ENCODE data around the gene RPS28. TPM values are rescaled to one million over a fixed set of nuclear protein-coding genes. Genes with fewer than 3 reads are reported as not detected.

The RPS28 gene
- total RNA-seq, 2 experiments from 2014 or later: 1,994 to 2,316 TPM

DNA sequence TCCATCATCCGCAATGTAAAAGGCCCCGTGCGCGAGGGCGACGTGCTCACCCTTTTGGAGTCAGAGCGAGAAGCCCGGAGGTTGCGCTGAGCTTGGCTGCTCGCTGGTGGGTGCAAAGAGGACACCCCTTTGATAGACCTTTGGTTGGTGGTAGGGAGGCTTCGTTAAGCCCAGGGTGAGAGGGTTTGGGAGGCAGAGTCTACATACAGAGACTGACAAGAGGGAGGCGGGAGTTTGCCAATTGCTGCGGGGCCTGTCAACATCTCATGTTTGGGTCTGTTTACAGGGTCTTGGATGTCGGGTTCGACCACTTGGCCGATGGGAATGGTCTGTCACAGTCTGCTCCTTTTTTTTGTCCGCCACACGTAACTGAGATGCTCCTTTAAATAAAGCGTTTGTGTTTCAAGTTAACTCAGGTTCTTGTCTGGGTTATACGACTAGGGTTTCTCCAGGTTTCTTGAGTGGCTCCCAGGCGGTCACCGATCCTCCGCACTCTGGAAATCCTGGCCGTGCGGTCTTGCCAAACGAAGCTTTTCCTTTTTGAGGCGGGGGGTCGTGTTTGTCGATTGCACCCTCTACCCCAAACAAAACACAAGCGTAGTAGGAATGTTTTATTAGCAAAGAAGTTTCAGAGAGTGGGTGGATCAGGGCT lies 816 bp downstream of the RPS28 start:
- DNase-seq (no peak), ATAC-seq (peak; percentile 2)
- Mint-ChIP-seq H3K36me3 (ENCODE audit: low read depth) (peaks cover 32% of the 10 kb centered on the region), H3K27me3 (no peaks in the 10 kb centered on the region), H3K4me3 (peak overlapping the region; percentile 97), H3K4me1 (peaks cover 22% of the 10 kb centered on the region), H3K9me3 (ENCODE audit: low read depth) (no peaks in the 10 kb centered on the region), H3K27ac (peak overlapping the region; percentile 97)
- intact Hi-C loops (cut with DNase I, micrococcal nuclease): loop anchor here (1.0 to 5.0 kb wide), 12 partner anchors 14 to 380 kb away; partner anchors contain the start of genes CD320 (in 2 of the 2), RAB11B (in 2 of the 2), TIMM44 (in 2 of the 2) and CERS4 (in 1 of the 2)
- POLR2A ChIA-PET: no interaction called here
- CTCF ChIA-PET: interaction anchor here (0.6 to 4.0 kb wide), 3 partner anchors 11 to 1957 kb away, joined by 3 to 20 read pairs (median 14); no protein-coding TSS in a partner anchor

DNA sequence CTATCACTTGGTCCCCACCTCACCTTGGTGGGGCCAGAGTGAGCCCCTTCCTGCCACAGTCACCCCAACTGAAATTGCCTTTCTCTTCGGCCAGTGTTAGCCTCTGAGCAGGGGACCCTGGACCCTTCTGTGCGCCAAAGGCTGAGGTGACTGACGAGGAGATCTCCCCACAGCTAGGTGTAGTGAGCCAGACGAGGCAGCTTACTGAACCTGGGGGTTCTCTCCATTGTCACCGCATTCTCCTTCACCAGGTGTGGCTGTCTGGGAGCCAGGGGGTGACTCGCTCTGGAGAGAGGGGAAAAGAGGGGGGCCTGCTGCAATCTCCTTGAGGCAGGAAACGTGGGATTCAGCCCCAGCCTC lies 1.3 kb downstream of the RPS28 start:
- POLR2A ChIA-PET: no interaction called here
- Mint-ChIP-seq H3K4me1 (peaks cover 22% of the 10 kb centered on the region), H3K36me3 (ENCODE audit: low read depth) (peaks cover 32% of the 10 kb centered on the region), H3K4me3 (peak overlapping the region; percentile 97), H3K27ac (peak overlapping the region; percentile 97), H3K27me3 (no peaks in the 10 kb centered on the region), H3K9me3 (ENCODE audit: low read depth) (no peaks in the 10 kb centered on the region)
- intact Hi-C loops (cut with DNase I, micrococcal nuclease): loop anchor here in 1 of 2 experiments (5.0 kb wide), 1 partner anchor 380 kb away; the partner anchor contains the start of gene TIMM44
- DNase-seq: no peak
- CTCF ChIA-PET: interaction anchor here (0.6 to 4.0 kb wide), 3 partner anchors 12 to 31 kb away, joined by 3 to 20 read pairs (median 14); no protein-coding TSS in a partner anchor
- ATAC-seq: no peak

DNA sequence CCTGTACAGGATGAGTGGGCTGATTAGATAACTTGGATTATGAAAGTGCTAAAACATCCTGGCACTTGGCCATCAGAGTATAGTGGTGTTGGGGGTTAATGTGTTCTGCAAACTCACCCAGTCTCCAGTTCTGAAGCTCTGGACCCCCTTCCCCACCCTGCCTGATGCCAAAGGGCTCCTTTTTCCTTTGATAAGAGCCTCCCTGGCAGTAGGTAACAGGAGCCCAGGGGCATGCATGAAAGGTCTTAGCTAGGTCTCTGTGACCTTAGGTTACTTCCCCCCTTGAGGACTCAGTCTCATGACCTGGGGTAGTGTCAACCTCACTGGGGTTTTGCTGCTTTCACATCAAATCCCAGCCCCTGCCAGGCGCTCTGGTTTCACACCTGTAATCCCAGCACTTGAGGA lies 2.5 kb downstream of the RPS28 start:
- ATAC-seq (no peak), DNase-seq (no peak)
- H3K36me3 Mint-ChIP-seq (ENCODE audit: low read depth): peaks cover 32% of the 10 kb centered on the region
- no peaks in the 10 kb centered on the region for H3K27me3 Mint-ChIP-seq
- peaks cover 22% of the 10 kb centered on the region for H3K4me1 Mint-ChIP-seq
- no peak overlapping the region for H3K27ac Mint-ChIP-seq
- H3K4me3 Mint-ChIP-seq: peak overlapping the region; percentile 97
- intact Hi-C loops (cut with DNase I, micrococcal nuclease): loop anchor here in 1 of 2 experiments (5.0 kb wide), 1 partner anchor 381 kb away; the partner anchor contains the start of gene TIMM44
- H3K9me3 Mint-ChIP-seq (ENCODE audit: low read depth): no peaks in the 10 kb centered on the region
- POLR2A ChIA-PET: interaction anchor here (0.6 kb wide), 2 partner anchors 17 to 50 kb away, joined by 3 to 5 read pairs; no protein-coding TSS in a partner anchor
- CTCF ChIA-PET: interaction anchor here (0.5 to 3.8 kb wide), 6 partner anchors 11 to 505 kb away, joined by 3 to 20 read pairs (median 4); partner anchors contain the start of gene MYO1F

DNA sequence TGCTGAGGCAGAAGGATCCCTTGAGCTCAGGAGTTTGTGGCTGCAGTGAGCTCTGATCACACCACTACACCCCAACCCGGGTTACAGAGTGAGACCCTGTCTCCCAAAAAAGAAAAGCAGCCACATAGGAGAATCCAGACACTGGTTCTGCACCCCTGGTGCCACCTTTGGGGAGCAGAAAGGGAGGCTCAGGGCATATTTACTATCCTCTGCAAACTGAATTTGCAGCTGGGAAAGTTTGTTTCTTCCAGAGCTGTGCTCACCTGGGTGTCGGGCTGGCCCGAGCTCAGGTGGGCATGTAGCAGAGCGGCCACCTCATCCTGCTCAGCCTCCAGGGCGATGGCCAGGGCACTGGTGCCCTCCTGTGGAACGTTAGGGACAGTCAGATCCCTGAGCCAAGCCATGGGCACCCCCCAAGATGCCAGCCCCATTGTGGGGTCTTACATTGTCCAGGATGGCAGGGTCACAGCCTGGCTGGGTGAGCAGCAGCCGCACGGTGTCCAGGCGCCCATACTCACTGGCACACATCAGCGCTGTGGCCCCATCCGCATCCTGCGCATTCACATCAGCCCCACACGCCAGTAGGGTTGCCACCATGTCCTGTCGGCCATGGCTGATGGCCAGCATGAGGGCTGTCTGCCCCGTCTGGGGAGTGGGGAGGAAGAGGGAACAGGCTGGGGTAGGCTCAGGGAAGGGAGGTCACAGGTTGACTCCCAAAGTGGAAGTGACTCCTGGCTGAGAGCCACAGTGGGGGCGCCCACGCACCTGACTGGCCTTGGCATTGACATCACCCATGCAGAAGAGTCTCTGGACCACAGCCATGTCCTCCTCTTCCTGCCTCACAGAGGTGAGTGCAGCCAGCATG lies 3.1 kb downstream of the RPS28 start:
- no peaks in the 10 kb centered on the region for H3K9me3 Mint-ChIP-seq (ENCODE audit: low read depth)

DNA sequence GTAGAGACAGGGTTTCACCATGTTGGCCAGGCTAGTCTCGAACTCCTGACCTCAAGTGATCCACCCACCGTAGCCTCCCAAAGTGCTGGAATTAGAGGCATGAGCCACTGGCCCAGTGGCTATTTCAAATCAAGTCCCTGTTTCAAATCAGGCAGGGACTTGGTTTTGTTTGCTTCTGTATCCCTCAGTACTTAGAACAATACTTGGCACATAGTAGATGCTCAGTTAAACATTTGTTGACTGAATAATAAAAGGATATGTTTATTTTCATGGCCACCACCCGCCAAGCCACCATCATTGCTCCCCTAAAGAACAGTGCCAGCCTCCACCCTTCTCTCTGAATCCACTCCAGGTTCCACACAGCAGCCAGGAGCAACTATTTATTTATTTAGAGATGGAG lies 4.2 kb downstream of the RPS28 start:
- peaks cover 12% of the 10 kb centered on the region for H3K4me1 Mint-ChIP-seq
- H3K27me3 Mint-ChIP-seq: no peaks in the 10 kb centered on the region
- ChIA-PET CTCF (interaction anchor here (0.6 to 1.1 kb wide), 2 partner anchors 28 to 74 kb away, joined by 3 to 4 read pairs; no protein-coding TSS in a partner anchor), POLR2A (no interaction called here)
- intact Hi-C loops (cut with DNase I, micrococcal nuclease): no loop called here
- DNase-seq (no peak), ATAC-seq (no peak)
- peaks cover 28% of the 10 kb centered on the region for H3K36me3 Mint-ChIP-seq (ENCODE audit: low read depth)
- H3K4me3 Mint-ChIP-seq: no peak overlapping the region
- H3K27ac Mint-ChIP-seq: no peak overlapping the region
- no peaks in the 10 kb centered on the region for H3K9me3 Mint-ChIP-seq (ENCODE audit: low read depth)

More for the DNA sequence above, 3.1 kb downstream of the RPS28 start:
- peaks cover 32% of the 10 kb centered on the region for H3K36me3 Mint-ChIP-seq (ENCODE audit: low read depth)
- ChIA-PET POLR2A (no interaction called here), CTCF (interaction anchor here (0.5 to 3.8 kb wide), 4 partner anchors 11 to 505 kb away, joined by 3 to 20 read pairs (median 4); no protein-coding TSS in a partner anchor)
- H3K27me3 Mint-ChIP-seq: no peaks in the 10 kb centered on the region
- peaks cover 20% of the 10 kb centered on the region for H3K4me1 Mint-ChIP-seq
- H3K4me3 Mint-ChIP-seq: peak overlapping the region; percentile 97
- DNase-seq: no peak
- ATAC-seq: no peak
- no peak overlapping the region for H3K27ac Mint-ChIP-seq
- intact Hi-C loops (cut with DNase I, micrococcal nuclease): loop anchor here in 1 of 2 experiments (5.0 kb wide), 1 partner anchor 382 kb away; the partner anchor contains the start of gene TIMM44

DNA sequence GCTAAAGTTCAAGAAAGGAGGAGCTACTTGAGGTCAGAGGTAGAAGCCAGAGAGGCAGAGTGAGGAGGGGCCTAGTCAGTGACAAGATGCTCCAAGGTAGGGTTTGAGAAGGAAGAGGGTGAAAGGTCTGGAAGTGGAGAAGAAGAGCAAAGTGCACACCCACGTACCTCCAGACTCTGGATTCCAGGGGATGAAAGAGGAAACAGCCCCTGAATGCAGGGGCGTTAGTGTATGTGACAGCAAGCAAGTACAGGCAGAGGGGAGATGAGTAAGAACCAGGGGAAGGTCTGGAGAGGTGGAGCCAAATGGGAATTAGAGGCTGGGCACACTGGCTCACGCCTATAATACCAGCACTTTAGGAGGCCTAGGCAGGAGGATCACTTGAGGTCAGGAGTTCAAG lies 8.7 kb downstream of the RPS28 start:
- Mint-ChIP-seq H3K36me3 (ENCODE audit: low read depth) (no peaks in the 10 kb centered on the region), H3K4me3 (no peak overlapping the region), H3K4me1 (peaks cover 2% of the 10 kb centered on the region), H3K27ac (no peak overlapping the region), H3K27me3 (peaks cover 7% of the 10 kb centered on the region), H3K9me3 (ENCODE audit: low read depth) (no peaks in the 10 kb centered on the region)
- ChIA-PET POLR2A (no interaction called here), CTCF (no interaction called here)
- ATAC-seq (no peak), DNase-seq (no peak)
- intact Hi-C loops (cut with DNase I, micrococcal nuclease): no loop called here

DNA sequence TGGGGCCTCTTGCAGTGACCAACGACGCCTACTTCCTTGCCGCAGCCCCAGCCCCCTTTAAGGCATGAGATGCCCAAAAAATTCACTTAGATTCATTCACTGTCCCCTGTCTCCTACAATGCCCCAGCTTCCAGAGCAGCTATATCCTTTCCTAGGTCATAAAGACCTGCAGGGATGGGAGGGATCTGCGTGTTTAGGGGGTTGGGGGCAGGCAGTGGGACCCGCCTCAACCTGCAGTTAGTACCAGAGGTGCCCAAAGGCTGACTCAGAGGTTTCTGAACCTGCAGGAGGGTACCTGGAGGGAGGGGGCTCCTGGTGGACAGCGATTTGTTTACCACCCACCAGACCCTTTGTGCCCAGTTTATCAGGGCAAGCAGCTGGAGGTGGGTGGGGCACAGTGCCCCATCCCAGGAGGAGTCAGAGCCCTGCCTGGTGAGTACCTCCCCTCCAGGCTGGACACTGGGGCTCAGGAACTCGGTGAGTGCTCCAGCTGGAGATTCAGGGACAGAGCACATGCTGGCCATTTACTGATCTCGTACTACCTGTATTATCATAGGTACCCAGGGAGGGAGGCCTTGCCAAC lies 10.1 kb downstream of the RPS28 start:
- Mint-ChIP-seq H3K27ac (no peak overlapping the region), H3K4me3 (no peak overlapping the region), H3K36me3 (ENCODE audit: low read depth) (no peaks in the 10 kb centered on the region), H3K4me1 (peaks cover 8% of the 10 kb centered on the region), H3K27me3 (peaks cover 12% of the 10 kb centered on the region), H3K9me3 (ENCODE audit: low read depth) (no peaks in the 10 kb centered on the region)
- ATAC-seq (no peak), DNase-seq (no peak)
- intact Hi-C loops (cut with DNase I, micrococcal nuclease): no loop called here
- ChIA-PET POLR2A (no interaction called here), CTCF (interaction anchor here (1.3 kb wide), 1 partner anchor 10 kb away, joined by 6 read pairs; no protein-coding TSS in a partner anchor)

DNA sequence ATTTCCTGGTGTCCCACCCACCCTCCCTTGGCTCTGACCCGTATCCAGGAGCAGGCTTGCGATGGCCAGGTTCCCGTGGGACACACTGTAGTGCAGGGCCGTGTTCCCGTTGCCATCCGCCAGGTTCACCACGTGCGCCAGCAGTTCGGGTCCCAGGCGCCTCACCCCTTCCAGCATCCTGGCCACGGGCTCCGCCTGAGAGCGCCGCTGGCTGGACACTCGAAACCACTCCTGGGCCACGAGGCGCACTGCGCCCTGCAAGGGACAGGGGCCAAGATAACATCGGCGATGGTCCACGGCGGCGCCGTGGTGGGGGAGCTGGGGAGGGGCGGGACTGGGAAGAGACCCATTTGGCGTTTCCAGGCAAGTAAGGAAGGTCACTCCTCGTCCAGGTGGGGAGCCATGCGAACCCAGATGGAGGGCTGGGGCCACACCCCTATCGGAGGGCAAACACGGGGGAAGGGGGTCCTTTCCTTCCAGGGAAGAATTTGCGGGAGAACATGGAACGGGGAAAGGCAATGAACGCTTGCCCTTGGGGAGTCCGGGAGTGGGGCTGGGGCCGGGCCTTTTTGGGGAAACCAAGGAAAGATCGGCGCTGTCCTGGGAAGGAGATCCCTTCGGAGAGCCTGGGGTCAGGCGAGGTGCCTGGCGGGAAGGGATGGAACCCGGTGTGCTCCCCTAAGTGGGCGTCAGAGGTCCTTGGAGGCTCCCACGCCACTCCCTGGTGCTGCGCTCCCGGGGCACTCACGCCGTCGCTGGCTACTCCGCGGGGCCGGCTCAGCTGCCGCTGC lies 11.9 kb downstream of the RPS28 start:
- peaks cover 19% of the 10 kb centered on the region for H3K27me3 Mint-ChIP-seq
- POLR2A ChIA-PET: interaction anchor here (0.9 kb wide), 1 partner anchor 390 kb away, joined by 3 read pairs; the partner anchor contains the start of gene TIMM44
- DNase-seq (no peak), ATAC-seq (no peak)
- H3K4me3 Mint-ChIP-seq: no peak overlapping the region
- no peaks in the 10 kb centered on the region for H3K36me3 Mint-ChIP-seq (ENCODE audit: low read depth)
- CTCF ChIA-PET: interaction anchor here (1.3 to 3.3 kb wide), 2 partner anchors 10 to 245 kb away, joined by 3 to 20 read pairs; partner anchors contain the start of gene RPS28
- H3K9me3 Mint-ChIP-seq (ENCODE audit: low read depth): no peaks in the 10 kb centered on the region
- no peak overlapping the region for H3K27ac Mint-ChIP-seq
- H3K4me1 Mint-ChIP-seq: peaks cover 8% of the 10 kb centered on the region
- intact Hi-C loops (cut with DNase I, micrococcal nuclease): no loop called here

DNA sequence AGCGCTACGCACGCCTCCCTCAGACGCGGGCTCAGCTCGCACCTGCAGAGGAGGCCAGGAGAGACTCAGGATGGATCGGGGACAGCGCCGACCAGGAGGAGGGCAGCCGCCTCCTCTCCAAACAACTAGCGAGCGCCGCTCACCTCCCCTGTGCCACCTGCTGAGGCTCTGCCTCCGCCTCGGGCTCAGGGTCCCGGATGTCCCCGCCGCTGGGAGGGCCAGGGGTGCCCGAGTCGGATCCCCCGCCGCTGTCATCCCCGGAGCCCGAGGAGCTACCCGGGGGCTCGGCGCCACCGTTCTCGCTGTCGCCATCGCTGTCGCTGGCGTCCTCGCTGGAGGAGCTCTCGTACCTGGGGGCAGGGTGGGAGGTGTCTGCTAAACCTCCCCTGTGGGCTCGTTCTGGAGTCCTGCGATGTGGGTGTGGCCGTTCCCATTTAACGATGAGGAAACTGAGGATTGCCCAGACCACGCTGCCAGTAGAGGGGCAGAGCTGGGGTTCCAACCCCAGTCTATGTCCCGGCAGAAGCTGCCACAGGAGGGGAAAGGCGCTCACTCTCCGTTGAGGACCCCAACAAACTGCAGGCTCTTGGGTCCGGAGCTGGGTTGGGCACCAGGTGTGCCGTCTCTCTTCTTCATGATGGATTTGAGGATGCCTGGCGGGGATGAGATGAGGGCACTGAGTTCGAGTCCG lies 12.6 kb downstream of the RPS28 start:
- DNase-seq (no peak), ATAC-seq (no peak)

More for the DNA sequence above, 12.6 kb downstream of the RPS28 start:
- Mint-ChIP-seq H3K27me3 (peaks cover 23% of the 10 kb centered on the region), H3K27ac (no peak overlapping the region), H3K4me1 (peaks cover 8% of the 10 kb centered on the region), H3K9me3 (ENCODE audit: low read depth) (no peaks in the 10 kb centered on the region), H3K4me3 (no peak overlapping the region), H3K36me3 (ENCODE audit: low read depth) (no peaks in the 10 kb centered on the region)
- ChIA-PET CTCF (interaction anchor here (0.9 to 3.3 kb wide), 7 partner anchors 10 to 244 kb away, joined by 3 to 20 read pairs (median 4); partner anchors contain the start of genes ANGPTL4, KANK3 and RPS28), POLR2A (interaction anchor here (0.9 kb wide), 1 partner anchor 390 kb away, joined by 3 read pairs; the partner anchor contains the start of gene TIMM44)
- intact Hi-C loops (cut with DNase I, micrococcal nuclease): no loop called here
